ENCODE data around the gene PCARE.

- no peak for TF ChIP-seq EZH2 (IDR thresholded peaks at IDR 0.05; ENCODE audit: borderline replicate concordance)
- no peak for TF ChIP-seq CTCF (IDR thresholded peaks at IDR 0.05; ENCODE audit: poor library complexity)
Measured at GRCh38 chr2:29120846-29121245, 46.5 kb upstream of the PCARE start.
